DND-41 (cell line): ENCODE data around the gene LURAP1L.

Source experiments
- EZH2 ChIP-seq: IDR thresholded peaks from 3 replicates; pipeline ENCODE4 v1.6.1; 2012; ENCODE audit warnings: borderline replicate concordance, low read depth, mild to moderate bottlenecking, moderate library complexity, low read length, inconsistent platforms; ENCODE audit not compliant: severe bottlenecking
- TF ChIP-seq, protein P1 (sequence below): IDR thresholded peaks from 2 replicates; pipeline ENCODE4 v1.5.1; 2012; ENCODE audit warnings: borderline replicate concordance, low read length, moderate library complexity, mild to moderate bottlenecking; ENCODE audit not compliant: poor library complexity, severe bottlenecking; ENCODE audit errors: extremely low read depth

DNA sequence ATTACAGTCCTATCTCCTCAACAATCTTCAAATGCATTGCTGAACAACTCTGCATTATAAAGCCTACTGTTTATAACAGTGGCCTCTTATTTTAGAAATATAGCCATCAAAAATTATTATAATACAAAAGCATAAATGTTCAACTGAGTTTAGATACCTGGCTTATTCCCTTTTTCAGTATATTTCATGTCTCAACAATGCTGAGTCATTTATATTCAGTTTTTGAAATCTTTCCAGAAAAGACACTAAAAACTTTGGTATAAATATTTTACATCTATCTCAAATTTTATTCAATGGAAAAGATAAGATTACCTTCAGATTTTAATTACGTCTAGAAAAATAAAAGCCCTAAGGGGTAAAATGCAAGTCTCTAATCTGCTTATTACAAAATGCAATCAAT lies 37.9 kb downstream of the LURAP1L start:
- TF ChIP-seq, protein P1, sequence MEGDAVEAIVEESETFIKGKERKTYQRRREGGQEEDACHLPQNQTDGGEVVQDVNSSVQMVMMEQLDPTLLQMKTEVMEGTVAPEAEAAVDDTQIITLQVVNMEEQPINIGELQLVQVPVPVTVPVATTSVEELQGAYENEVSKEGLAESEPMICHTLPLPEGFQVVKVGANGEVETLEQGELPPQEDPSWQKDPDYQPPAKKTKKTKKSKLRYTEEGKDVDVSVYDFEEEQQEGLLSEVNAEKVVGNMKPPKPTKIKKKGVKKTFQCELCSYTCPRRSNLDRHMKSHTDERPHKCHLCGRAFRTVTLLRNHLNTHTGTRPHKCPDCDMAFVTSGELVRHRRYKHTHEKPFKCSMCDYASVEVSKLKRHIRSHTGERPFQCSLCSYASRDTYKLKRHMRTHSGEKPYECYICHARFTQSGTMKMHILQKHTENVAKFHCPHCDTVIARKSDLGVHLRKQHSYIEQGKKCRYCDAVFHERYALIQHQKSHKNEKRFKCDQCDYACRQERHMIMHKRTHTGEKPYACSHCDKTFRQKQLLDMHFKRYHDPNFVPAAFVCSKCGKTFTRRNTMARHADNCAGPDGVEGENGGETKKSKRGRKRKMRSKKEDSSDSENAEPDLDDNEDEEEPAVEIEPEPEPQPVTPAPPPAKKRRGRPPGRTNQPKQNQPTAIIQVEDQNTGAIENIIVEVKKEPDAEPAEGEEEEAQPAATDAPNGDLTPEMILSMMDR: no peak
- TF ChIP-seq EZH2: no peak
